Uterus (tissue), 4 donors: ENCODE measurements around the gene PRXL2C. TPM values are rescaled to one million over a fixed set of nuclear protein-coding genes. Genes with fewer than 3 reads are reported as not detected.

ENCODE experiments used
- DNase-seq, 2 donors: peaks; one replicate each; pipeline ENCODE4 v3.0.0-alpha.2; 2019 to 2020
- H3K27ac ChIP-seq, 2 donors: fragments of 200-600 bp; sonication (generic); 1 replicate in 1 of 2; 2 replicates in 1 of 2; pipeline ENCODE4 v1.5.1; 2016 to 2018
- H3K27me3 ChIP-seq, 2 donors: fragments of 200-600 bp; sonication (generic); one replicate each; pipeline ENCODE4 v1.5.1; 2018 to 2019; ENCODE audit warnings: control low read depth in 1 of 2
- H3K36me3 ChIP-seq, 2 donors: fragments of 200-600 bp; sonication (generic); one replicate each; pipeline ENCODE4 v1.5.1; 2019; ENCODE audit warnings: control low read depth in 1 of 2
- H3K4me1 ChIP-seq, 2 donors: fragments of 200-600 bp; sonication (generic); one replicate each; pipeline ENCODE4 v1.5.1; 2018 to 2019; ENCODE audit warnings: control low read depth in 1 of 2
- H3K4me3 ChIP-seq, 2 donors: fragments of 200-600 bp; sonication (generic); 1 replicate in 1 of 2; 2 replicates in 1 of 2; pipeline ENCODE4 v1.5.1; 2018 to 2019; ENCODE audit warnings: mild to moderate bottlenecking in 1 of 2
- H3K9me3 ChIP-seq, 2 donors: fragments of 200-600 bp; sonication (generic); one replicate each; pipeline ENCODE4 v1.5.1; 2019; ENCODE audit warnings: control low read depth in 1 of 2
- CTCF ChIP-seq, 4 experiments: fragments of 200-600 bp in 2 of 4; fragments of 450-650 bp in 2 of 4; sonication (generic) in 2 of 4; IDR thresholded peaks; one replicate each; pipeline ENCODE4 v1.5.1; 2016 to 2019; ENCODE audit warnings: antibody characterized with exemption in 4 of 4, mild to moderate bottlenecking in 2 of 4, moderate library complexity in 1 of 4
- POLR2A ChIP-seq, 2 donors: fragments of 450-650 bp; IDR thresholded peaks; one replicate each; pipeline ENCODE4 v1.6.1; 2016; ENCODE audit warnings: antibody characterized with exemption in 2 of 2, mild to moderate bottlenecking in 1 of 2, moderate library complexity in 1 of 2
- intact Hi-C: fragments of 100-400 bp; cut with DNase I; formaldehyde crosslinking; loops from one replicate; pipeline ENCODE4 v1.15.1; 2023; ENCODE audit warnings: low total_unique reads
- total RNA-seq, 4 donors: library from RNA; depleted of rRNA in 3 of 4; stranded (reverse); fragments of >200 nt in 3 of 4; gene quantifications; one replicate each; pipeline versions ENCODE4 v1.1.0 to v1.2.4, GENCODE V29; 2014 to 2023
- donor health status: DM: yes; HTN: yes; CAD: no.

Gene PRXL2C
- total RNA-seq, 4 donors from 2014 or later, result 8.5 to 24.7 (median 19.8) TPM

GRCh38 chr9:96609732-96610131 lies 45.4 kb downstream of the PRXL2C start:
- Histone ChIP-seq H3K4me1 (no peaks in the 10 kb centered on the region), H3K4me3 (no peak overlapping the region), H3K27me3 (no peaks in the 10 kb centered on the region), H3K27ac (no peak overlapping the region), H3K9me3 (no peaks in the 10 kb centered on the region), H3K36me3 (no peaks in the 10 kb centered on the region)
- no peak for DNase-seq
- TF ChIP-seq POLR2A (IDR thresholded peaks at IDR 0.05) (no peak), CTCF (IDR thresholded peaks at IDR 0.05) (no peak)
- intact Hi-C loops, result no loop called here

- Histone ChIP-seq H3K9me3 (no peaks in the 10 kb centered on the region), H3K4me1 (no peaks in the 10 kb centered on the region), H3K27me3 (no peaks in the 10 kb centered on the region), H3K36me3 (no peaks in the 10 kb centered on the region), H3K27ac (no peak overlapping the region), H3K4me3 (no peak overlapping the region)
- TF ChIP-seq POLR2A (IDR thresholded peaks at IDR 0.05) (no peak), CTCF (IDR thresholded peaks at IDR 0.05) (no peak)
- intact Hi-C loops, result no loop called here
- no peak for DNase-seq
Measured at GRCh38 chr9:96607971-96608370, 47.1 kb downstream of the PRXL2C start.

- intact Hi-C loops, result no loop called here
- Histone ChIP-seq H3K27ac (no peak overlapping the region), H3K27me3 (no peaks in the 10 kb centered on the region), H3K4me1 (no peaks in the 10 kb centered on the region), H3K4me3 (no peak overlapping the region), H3K36me3 (no peaks in the 10 kb centered on the region), H3K9me3 (no peaks in the 10 kb centered on the region)
- TF ChIP-seq CTCF (IDR thresholded peaks at IDR 0.05), result no peak
- no peak for TF ChIP-seq POLR2A (IDR thresholded peaks at IDR 0.05)
- no peak for DNase-seq
Measured at GRCh38 chr9:96605328-96605727, 49.8 kb downstream of the PRXL2C start.

GRCh38 chr9:96604004-96604319 lies 51.2 kb downstream of the PRXL2C start:
- no peaks in the 10 kb centered on the region for H3K4me1 ChIP-seq
- H3K27me3 ChIP-seq, result no peaks in the 10 kb centered on the region
- TF ChIP-seq POLR2A (IDR thresholded peaks at IDR 0.05) (no peak), CTCF (IDR thresholded peaks at IDR 0.05) (no peak)
- H3K9me3 ChIP-seq, result no peaks in the 10 kb centered on the region
- DNase-seq, result peak in 1 of 2 donors; percentile 56
- no peak overlapping the region for H3K4me3 ChIP-seq
- H3K36me3 ChIP-seq, result no peaks in the 10 kb centered on the region
- intact Hi-C loops, result no loop called here
- peak overlapping the region in 1 of 2 donors; percentile 48 for H3K27ac ChIP-seq

GRCh38 chr9:96603305-96604003 lies 51.7 kb downstream of the PRXL2C start:
- no peak for TF ChIP-seq POLR2A (IDR thresholded peaks at IDR 0.05)
- no peak for TF ChIP-seq CTCF (IDR thresholded peaks at IDR 0.05)
- Histone ChIP-seq H3K4me1 (no peaks in the 10 kb centered on the region), H3K9me3 (no peaks in the 10 kb centered on the region), H3K27me3 (no peaks in the 10 kb centered on the region), H3K27ac (peak overlapping the region in 1 of 2 donors; percentile 48), H3K4me3 (no peak overlapping the region), H3K36me3 (no peaks in the 10 kb centered on the region)
- no peak for DNase-seq
- intact Hi-C loops, result no loop called here
